Effector CD4-positive, alpha-beta T cell (primary cell): ENCODE measurements around the gene SLC25A4.
A peak's percentile ranks its signal among the peaks of the same experiment; 100 is the strongest.
"Not testable (repeated sequence)": the region's sequence is repeated elsewhere in the genome, so short reads cannot be mapped to it uniquely, and the experiment has no call there.

ENCODE experiments used
- DNase-seq: peaks from one replicate; pipeline ENCODE4 v3.0.0-alpha.2; 2020
- total RNA-seq: gene quantifications from one replicate; lab custom pipeline; 2026; lab: John Stamatoyannopoulos, UW

Gene SLC25A4
- 5.4 reads per million, percentile 21 among the genes with 10 or more reads in this experiment for total RNA-seq

GRCh38 chr4:185142912-185143600 is at the start of gene SLC25A4:
Gene SLC25A4 (plus strand): TSS chr4:185143266. CDS start chr4:185143373, 107 bp downstream.
- peak; percentile 76 for DNase-seq

DNA sequence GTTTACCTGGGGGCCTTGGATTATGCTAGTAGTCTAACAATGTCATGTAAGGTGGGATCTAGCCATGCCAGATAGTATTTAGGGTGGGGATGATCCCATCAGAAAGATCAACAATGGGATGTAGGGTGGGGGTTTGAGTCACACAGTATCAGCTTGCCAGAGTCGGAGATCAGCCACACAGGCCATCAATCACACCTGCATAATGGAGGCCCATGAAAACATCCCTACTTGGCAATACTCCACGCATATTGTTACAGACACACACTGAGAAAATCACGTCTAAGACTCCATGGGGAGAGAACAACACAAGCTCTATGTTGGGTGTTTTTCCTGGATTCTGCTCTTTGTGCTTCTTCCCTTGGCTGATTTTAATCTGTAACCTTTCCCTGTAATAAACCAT is 49.5 kb upstream of the SLC25A4 start:
- DNase-seq = no peak

- DNase-seq = no peak
These were observed 46.9 kb upstream of the SLC25A4 start for GRCh38 chr4:185096032-185096653.

GRCh38 chr4:185098474-185098873 is 44.6 kb upstream of the SLC25A4 start:
- DNase-seq = no peak

DNA sequence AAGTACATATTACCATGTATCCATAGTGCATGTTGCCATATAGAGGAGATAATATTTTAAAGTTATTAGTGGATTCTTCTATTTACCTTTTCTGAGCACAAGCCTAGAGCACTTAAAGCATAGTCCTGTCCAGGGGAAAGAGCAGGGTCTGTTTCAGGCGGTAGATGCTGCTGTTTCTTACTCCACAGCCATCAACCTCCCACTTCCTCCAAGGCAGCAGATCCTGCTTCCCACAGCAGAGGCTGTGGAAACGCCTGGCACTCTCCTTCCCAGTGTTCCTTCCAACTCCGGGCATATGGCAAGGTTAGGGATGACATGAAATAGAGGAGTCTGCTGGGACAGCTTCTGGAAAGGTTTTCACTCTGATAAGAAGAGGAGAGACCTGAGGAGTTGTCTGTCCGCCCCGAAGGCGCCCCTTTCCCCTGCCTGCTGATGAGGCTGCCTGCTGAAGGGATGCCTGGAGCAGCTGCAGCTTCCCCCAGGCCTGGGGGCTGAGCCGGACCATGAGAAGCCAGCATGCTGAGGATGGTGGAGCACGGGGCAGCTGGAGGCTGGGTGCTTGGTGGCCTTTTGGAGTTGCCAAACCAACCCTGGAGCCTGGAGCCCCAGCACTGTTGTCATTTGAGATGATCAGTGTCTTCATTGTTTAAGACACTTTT is 43.9 kb upstream of the SLC25A4 start:
- no peak for DNase-seq

DNA sequence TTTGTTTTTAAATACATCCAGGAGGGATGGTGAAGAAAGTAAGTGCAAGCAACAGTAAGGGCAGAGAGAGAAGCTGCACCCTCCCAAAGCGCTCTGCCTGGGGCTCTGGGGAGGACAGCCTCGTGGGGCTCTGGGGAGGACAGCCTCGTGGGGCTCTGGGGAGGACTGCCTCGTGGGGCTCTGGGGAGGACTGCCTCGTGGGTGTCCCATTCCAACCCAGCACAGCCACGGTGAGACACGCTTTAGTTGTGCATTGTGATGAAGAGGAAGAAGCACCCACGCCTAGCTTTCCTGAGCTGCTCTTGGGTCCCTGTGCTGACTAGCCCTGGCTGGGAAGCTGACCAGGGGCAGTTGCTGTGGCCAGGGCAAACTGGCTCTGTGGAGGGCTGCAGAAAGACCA is 43.1 kb upstream of the SLC25A4 start:
- DNase-seq = no peak

GRCh38 chr4:185100423-185100822 is 42.6 kb upstream of the SLC25A4 start:
- no peak for DNase-seq

GRCh38 chr4:185101354-185101890 is 41.6 kb upstream of the SLC25A4 start:
- DNase-seq = no peak

DNA sequence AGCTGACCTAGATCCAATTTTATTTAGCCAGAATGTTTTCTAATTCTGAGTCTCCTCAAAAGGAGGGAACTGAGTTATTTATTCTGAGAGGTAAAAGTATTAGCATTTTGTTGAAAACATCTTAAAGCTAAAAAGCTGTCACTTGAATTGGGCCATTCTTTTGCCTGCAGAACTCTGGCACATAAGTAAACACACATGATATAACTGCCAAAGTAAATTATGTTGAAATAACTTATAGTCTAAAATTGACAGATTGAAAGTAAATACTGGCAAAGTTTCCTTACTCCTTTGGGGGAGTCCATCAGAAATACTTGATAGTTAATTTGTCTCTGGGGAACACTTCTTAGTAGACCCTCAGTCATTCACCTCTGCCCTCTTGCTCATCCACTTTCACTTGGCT is 38.3 kb upstream of the SLC25A4 start:
- DNase-seq = no peak

DNA sequence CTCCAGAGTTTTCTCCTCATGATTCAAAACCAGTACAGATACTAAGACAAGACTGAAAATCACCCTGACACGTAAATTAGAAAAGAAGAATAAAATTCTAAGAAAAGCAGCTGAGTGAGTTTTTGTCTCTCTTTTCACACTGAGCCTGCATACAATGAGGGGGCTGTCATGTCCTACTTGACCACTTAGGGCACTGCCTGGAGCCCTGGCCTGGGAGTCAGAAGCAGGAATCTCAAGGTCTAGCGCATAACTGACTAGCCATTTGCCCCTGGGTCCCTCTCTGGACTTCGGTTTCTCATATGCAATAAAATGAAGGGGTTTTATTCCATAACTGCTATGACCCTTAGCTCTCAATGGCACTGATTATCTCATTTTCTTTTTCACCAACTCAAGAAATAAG is 36.7 kb upstream of the SLC25A4 start:
- DNase-seq = no peak

- not testable (repeated sequence) for DNase-seq
These were observed 35.5 kb upstream of the SLC25A4 start for GRCh38 chr4:185107574-185107973.

- no peak for DNase-seq
These were observed 34.9 kb upstream of the SLC25A4 start for GRCh38 chr4:185108185-185108584.

DNA sequence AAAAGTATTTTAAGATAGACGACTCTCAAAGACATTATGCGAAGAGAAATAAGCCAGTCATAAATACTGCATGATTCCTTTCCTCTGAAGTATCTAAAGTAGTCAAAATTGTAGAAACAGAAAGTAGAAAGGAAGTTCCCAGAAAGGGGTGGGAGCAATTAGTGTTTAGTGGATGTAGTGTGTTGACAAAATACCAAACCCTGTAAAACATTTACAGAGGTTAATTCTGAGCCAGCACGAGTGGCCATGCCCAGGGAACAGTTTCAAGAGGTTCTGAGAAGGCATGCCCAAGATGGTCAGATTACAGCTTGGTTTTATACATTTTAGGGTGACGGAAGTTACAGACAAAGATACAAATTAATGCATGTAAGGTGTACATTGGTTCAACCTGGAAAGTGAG is 34.4 kb upstream of the SLC25A4 start:
- DNase-seq = no peak

DNA sequence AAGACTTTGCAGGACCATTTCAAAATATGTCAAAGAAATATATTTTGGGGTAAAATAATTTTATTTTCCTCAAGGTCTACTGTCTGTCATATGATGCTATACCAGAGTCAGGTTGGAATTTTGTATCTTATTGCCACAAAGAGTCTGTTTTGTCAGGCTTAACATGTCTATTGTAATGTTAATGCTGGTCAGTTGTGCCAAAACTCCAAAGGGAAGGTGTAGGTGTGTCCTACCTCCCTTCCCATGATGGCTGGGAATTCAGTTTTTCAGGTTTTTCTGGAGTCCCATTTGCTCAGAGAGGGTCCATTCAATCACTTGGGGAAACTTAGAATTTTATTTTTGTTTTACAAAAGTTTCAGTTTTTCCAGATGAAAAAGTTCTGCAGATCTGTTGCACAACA is 33.3 kb upstream of the SLC25A4 start:
- DNase-seq = no peak

DNA sequence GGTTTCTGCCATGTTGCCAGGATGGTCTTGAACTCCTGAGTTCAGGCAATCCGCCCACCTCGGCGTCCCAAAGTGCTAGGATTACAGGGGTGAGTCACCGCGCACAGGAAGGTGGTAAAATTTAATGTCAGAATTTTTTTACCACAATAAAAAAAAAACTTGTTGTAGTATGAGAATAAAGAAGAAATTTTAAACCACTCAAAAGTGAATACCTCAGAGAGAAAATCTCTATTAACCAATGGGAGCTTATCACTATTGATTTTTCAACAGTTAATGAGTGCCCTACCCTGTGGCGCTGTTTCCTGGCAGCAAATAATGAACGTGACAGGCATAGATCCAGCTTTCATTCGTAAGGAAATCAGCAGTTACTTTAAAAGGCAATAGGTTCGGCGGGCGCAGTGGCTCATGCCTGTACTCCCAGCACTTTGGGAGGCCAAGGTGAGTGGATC is 32.7 kb upstream of the SLC25A4 start:
- DNase-seq = no peak

DNA sequence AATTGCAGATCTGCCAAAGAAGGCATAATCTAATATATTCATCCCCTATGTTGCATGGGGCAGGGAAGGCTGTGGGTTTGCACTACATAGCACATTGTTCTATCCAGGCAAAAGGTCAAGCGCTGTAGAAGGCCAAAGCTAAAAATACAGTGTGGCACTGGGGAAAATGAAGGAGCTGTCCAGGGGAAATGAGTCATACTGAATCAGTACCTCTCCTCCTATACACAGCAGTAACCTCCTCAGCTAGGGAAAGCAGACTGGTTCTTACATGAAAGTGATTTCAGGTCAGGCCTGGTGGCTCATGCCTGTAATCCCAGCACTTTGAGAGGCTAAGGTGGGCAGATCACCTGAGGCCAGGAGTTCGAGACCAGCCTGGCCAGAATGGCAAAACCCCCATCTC is 31.0 kb upstream of the SLC25A4 start:
- DNase-seq = no peak

- no peak for DNase-seq
These were observed 29.7 kb upstream of the SLC25A4 start for GRCh38 chr4:185113340-185113739.

DNA sequence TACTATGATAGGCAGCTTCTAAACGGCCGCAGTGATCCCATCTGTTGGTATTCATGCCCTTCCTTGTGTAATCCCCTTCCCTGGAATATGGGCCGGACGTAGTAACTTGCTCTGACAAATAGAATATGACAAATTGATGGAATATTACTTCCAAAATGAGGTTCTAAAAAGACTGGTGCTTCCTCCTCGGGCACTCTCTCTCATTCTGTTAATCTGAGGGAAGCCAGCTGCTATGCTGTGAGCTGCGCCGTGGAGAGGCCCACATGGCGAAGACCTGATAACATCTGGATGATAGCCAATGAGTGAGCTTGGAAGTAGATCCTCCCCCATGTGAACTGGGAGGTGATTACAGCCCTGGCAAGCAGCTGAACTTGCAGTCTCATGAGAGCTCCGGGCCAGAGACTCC is 27.2 kb upstream of the SLC25A4 start:
- no peak for DNase-seq

GRCh38 chr4:185117300-185117934 is 25.6 kb upstream of the SLC25A4 start:
- no peak for DNase-seq

DNA sequence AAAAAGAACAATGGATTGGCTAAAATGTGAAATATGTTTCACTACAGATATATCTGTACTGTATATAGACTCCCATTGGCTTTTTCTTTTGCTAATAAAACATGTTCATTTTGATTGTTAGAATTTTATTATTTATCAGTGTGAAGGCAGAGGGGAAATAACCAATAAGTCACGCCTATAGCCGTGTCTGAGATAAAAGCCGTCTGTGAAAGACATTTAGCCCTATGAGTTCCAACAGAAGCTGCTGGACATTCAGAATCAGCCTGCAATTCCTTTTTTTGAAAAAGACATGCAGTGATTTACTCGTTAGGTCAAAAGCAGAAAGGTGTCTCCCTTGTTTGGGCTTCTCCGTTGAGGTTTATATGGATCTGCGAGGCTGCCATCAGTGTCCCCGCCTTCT is 24.2 kb upstream of the SLC25A4 start:
- no peak for DNase-seq

- not testable (repeated sequence) for DNase-seq
These were observed 23.6 kb upstream of the SLC25A4 start for GRCh38 chr4:185119467-185119866.

DNA sequence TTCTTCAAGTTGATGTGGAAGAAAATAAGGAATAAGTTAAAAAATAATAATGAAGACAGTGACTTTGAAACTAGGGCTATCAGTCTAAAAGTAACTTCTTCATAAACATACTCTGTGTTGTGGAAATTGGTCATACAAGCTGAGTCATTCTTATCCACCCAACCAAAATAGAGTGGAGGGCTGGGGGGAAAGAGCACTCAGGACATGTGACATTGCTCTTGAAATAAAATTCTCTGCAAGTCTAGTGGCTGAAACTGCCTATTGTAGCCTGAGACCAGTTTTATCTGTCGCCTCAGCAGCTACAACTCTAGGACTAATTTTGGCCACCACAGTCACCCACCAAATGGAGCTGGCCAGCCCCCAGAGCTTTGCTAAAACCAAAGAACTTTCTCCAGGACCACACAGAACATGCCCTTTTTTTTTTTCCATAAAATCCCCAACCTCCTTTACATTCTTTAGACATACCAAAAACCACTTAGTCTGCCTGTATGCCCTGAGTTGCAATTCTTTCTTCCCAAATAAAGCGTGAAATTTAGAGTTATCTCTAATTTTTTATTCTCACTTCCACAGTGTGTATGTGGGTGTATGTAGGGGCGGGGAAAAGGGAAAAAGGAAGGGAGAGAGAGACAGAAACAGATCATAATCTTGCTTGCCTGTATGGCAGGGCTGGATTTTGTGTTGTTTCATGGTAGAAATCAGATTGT is 23.0 kb upstream of the SLC25A4 start:
- no peak for DNase-seq

DNA sequence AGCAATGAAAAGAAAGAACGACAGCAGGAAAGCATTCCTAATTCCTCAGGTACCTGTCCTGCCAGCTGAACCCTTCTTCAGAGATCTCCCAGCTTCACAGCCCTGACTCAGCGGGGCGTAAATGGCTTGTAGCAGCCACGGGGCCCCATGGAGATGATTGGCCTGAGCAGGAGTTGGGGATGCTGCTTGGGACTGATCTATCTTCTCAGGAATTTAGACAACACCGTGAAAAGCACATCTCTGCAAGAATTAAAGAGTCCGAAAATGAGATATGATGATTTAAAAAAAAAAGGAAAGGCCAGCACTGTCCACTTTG is 22.5 kb upstream of the SLC25A4 start:
- no peak for DNase-seq
